ENCODE measurements around the gene DVL1.
"Not testable (repeated sequence)": the region's sequence is repeated elsewhere in the genome, so short reads cannot be mapped to it uniquely, and the experiment has no call there.

The DVL1 gene

GRCh38 chr1:1373815-1374588 lies 24.8 kb upstream of the DVL1 start:
- no peak for DNase-seq (ENCODE audit: low read depth in 2 of 3, low spot score in 2 of 3)

- DNase-seq (ENCODE audit: low read depth in 2 of 3, low spot score in 2 of 3), result no peak
Measured at GRCh38 chr1:1373051-1373814, 24.0 kb upstream of the DVL1 start.

GRCh38 chr1:1371746-1372711 lies 22.8 kb upstream of the DVL1 start:
- peak; percentile 54 to 84 (median 81) for DNase-seq (ENCODE audit: low read depth in 2 of 3, low spot score in 2 of 3)

GRCh38 chr1:1371364-1371745 lies 22.1 kb upstream of the DVL1 start:
- DNase-seq (ENCODE audit: low read depth in 2 of 3, low spot score in 2 of 3), result no peak

- DNase-seq (ENCODE audit: low read depth in 2 of 3, low spot score in 2 of 3), result no peak
Measured at GRCh38 chr1:1370771-1371300, 21.6 kb upstream of the DVL1 start.

- DNase-seq (ENCODE audit: low read depth in 2 of 3, low spot score in 2 of 3), result not testable (repeated sequence)
Measured at GRCh38 chr1:1370094-1370493, 20.9 kb upstream of the DVL1 start.

- DNase-seq (ENCODE audit: low read depth in 2 of 3, low spot score in 2 of 3), result no peak
Measured at GRCh38 chr1:1367315-1367714, 18.1 kb upstream of the DVL1 start.

- DNase-seq (ENCODE audit: low read depth in 2 of 3, low spot score in 2 of 3), result no peak
Measured at GRCh38 chr1:1366699-1367066, 17.5 kb upstream of the DVL1 start.

GRCh38 chr1:1365875-1366698 lies 16.9 kb upstream of the DVL1 start:
- DNase-seq (ENCODE audit: low read depth in 2 of 3, low spot score in 2 of 3), result no peak

GRCh38 chr1:1364266-1364665 lies 15.0 kb upstream of the DVL1 start:
- no peak for DNase-seq (ENCODE audit: low read depth in 2 of 3, low spot score in 2 of 3)

GRCh38 chr1:1361982-1362423 lies 12.8 kb upstream of the DVL1 start:
- no peak for DNase-seq (ENCODE audit: low read depth in 2 of 3, low spot score in 2 of 3)

GRCh38 chr1:1361233-1361981 lies 12.2 kb upstream of the DVL1 start:
- DNase-seq (ENCODE audit: low read depth in 2 of 3, low spot score in 2 of 3), result no peak

GRCh38 chr1:1360506-1361169 lies 11.4 kb upstream of the DVL1 start:
- no peak for DNase-seq (ENCODE audit: low read depth in 2 of 3, low spot score in 2 of 3)

GRCh38 chr1:1359664-1360468 lies 10.6 kb upstream of the DVL1 start:
- no peak for DNase-seq (ENCODE audit: low read depth in 2 of 3, low spot score in 2 of 3)

- DNase-seq (ENCODE audit: low read depth in 2 of 3, low spot score in 2 of 3), result no peak
Measured at GRCh38 chr1:1359308-1359663, 10.1 kb upstream of the DVL1 start.

- no peak for DNase-seq (ENCODE audit: low read depth in 2 of 3, low spot score in 2 of 3)
Measured at GRCh38 chr1:1358433-1359271, 9.4 kb upstream of the DVL1 start, which contains the start of gene MXRA8. Gene MXRA8 (minus strand): TSS chr1:1358555. CDS start chr1:1358504, 51 bp downstream.

GRCh38 chr1:1357871-1358432 lies 8.7 kb upstream of the DVL1 start:
- DNase-seq (ENCODE audit: low read depth in 2 of 3, low spot score in 2 of 3), result no peak

Measured in activated CD8-positive, alpha-beta memory T cell treated with anti-CD3 and anti-CD28 coated beads for 48 hours (primary cell).